CD4-positive, alpha-beta T cell treated with Interleukin-15 for 4 hours (primary cell): ENCODE results near the gene MSH2.

ENCODE experiments used
- DNase-seq: peaks from one replicate; pipeline ENCODE4 v3.0.0-alpha.2; 2020; ENCODE audit warnings: low spot score

The MSH2 gene

DNA sequence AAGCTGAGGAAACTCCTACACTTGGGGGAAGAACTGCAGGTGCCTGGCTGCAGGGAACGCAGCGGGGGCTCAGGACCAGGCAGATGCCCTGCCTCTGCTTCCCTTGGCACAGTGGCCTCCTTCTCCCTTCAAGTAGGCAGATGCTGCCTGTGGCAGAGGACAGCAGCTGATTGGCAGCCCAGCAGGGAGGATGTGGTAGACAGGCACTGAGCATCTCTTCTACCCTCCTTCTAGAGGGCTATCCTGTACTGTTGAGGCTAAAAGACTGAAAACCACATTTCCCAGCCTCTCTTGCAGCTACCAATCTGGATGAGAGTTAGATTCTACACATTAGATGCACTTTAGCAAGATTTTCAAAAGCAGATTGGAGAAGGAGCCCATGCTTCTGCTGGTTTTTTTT is 105.7 kb downstream of the MSH2 start:
- DNase-seq, result no peak

DNA sequence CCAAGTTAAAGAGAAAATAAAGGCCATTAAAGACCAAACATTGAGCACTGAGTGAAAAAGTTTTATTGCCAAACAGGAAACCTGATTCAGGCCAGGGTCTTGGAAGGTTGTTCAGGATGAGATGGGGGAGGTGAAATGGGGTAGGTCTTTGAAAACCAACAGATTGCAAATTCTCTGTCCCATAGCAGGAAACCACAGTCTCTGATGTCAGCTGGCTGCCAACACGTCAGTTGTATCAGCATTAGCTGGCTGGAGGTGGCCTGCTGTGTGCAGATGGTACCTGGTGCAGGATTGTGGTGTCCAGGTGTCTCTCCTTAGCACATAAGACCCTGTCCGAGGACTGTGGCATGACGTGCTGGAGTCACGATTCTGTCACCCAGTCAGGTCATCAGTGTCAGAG is 106.3 kb downstream of the MSH2 start:
- DNase-seq, result no peak

DNA sequence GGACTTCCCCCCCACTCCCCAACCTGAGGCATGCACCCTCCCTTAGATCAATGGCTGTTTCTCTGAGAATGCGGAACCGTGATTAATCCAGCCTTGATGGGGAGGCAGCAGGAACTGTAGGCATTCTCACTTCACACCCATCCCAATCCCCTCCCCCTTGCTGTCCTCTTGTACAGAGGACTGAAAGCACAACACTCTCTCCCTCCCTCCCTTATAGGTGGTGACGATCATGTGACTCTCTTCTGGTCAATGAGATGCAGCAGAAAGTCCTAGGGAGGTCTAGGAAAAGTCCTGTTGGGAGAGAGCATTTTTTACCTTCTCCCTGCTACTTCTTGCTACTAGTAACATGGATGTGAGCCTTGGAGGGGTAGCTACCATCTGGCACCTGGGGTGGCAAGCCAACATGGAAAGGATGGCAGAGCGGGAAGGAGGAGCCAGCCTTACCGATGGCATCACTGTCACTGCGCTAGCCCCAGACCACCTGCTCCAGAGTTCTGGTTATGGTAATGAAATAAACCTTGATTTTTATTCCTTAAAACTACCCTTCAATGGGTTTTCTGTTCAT is 106.9 kb downstream of the MSH2 start:
- DNase-seq, result no peak

DNA sequence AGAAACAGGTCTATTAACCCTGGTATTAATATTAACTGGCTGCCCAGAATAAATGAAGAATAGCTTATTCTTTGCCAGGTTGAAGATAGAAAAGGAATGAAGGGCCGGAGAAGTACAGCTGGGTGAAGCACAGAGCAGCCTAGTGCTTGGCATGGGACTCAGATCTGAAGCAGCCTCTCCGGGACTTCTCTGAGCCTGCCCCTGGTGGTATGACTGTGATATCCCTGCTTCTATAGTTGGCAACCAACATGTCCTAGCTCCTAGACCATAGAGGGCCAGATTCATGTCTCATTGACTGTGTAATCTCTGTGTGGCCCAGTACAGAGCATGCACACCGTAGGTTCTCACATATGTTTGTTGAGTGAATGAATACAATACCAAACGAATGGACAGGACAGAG is 107.8 kb downstream of the MSH2 start:
- DNase-seq, result no peak

DNA sequence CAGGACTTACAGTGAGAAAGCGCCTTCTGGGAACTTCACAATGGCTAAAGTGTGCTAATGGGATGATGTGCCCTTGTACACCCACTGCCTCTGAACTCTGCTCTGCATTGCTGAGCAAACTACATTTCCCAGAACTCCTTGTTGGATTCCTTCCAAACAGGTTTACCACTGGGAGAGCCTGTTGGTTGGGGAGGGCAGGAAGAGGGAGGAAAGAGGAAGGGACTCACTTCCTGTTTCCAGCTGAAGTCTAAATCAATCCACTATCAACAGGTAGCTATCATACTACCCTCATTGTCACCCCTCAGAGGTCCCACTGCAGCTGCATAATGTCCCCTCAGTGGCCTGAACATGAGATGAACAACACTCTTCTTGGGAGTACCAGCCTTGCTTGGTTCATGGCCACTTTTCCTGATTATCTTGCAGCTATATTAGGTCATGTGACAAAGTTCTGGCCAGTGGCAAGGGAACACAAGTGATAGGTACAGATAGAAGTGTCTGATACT is 109.7 kb downstream of the MSH2 start:
- no peak for DNase-seq

DNA sequence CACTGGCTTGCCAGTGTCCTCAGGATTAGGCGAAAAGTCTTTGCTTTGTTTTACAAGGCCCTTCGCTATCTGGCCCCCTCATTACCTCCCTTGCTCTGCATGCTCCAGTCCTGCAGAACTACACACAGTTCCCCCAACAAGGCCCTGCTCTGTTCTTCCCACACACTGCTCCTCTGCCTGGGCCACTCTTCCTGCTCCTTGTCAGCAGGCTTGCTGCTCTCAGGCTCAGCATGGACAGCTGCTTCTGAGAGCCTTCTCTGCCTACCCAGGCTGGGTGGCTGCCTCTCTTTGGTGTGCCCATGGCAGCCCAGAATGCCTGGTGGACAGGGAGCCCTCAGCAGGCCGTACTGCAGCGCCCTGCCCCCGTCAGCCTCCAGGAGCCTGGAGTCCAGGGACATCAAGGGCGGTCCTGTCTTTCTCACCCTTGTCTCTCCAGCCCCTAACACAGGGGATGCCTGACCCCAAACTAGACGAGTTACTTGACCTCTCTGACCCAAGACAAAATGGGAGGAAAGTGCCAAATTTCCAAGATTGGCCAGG is 111.1 kb downstream of the MSH2 start:
- no peak for DNase-seq

DNA sequence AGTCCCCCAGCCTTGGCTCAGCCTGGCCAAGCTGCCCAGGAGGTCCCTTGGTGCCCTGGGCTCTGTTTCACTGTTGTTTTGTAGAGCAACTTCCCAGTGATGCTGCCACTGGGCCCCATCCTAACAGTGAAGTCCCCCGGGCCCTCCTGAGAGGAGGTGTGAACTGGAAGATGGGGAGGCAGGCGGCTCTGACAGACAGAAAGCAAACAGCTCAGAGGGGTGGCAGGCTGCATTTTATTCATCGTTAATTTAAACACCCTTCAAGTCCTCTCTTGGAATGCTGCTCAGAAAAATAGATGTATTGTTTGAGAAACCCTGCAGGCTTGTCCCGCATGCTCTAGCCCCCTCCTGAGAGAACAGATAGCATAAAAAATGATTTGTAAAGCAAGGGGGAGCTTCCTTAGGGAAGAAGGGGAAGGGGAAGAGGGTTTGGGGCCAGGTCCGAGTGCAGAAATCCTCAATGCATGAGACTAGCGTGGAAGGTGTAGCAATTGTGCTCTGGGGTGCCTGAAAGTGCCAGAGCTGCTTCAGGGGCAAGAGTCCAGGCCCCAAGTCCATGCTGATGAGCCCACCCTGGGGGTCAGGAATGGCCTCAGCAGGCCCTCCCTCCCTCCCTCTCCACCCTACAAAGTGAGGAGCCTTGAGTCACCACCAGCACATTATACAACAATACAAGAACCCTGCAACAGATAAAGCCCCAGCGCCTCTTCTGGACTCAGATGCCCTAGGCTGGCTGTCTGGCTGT is 113.6 kb downstream of the MSH2 start:
- DNase-seq, result no peak

DNA sequence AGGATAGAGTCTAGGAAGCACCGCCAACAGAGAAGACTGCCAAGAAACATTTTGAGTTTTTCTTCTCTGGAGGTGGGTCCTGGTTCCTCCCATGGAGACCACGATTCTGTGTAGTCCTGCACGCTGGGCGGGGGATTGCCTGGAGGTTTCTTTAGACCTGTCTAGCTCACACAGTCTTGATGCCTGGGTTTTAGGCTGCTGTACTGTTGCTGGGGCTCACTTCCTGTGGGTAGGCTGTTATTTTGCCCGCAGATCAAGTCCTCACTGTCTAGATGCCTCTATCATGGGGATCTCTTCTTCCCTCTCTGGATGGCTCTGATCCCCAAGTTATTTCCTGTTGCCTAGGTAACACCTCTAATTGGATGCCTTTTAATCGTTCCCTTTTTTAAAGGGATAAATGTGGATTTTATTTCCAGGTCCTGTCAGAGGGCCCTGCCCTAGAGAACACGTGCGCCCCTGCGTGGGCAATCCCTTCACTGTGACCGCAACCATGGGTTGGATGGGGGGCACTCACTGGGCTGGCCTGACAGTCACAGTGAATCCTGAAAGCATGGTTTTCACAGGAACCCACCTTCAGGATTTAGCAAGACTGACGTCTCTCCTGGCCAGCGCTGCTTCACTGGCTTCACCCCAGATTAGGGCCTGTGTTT is 115.7 kb downstream of the MSH2 start:
- DNase-seq, result no peak

DNA sequence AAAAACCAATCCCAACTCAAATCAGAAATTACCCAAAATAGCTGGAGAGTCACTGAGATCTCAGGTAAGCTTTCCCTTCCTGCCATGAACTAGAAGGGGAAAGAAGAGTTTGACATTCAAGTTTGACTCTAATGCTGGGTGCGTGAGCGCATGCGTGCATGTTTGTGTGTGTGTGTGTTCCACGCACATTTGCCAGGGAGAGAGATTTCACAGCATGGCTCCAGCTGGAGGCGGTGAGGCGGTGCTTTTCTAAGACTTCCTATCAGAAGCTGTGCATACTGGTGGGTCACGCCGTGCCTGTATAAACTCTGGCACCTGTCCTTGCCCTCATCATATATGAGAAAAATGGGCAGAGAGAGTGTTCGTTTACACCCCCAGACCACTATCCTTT is 116.2 kb downstream of the MSH2 start:
- no peak for DNase-seq

DNA sequence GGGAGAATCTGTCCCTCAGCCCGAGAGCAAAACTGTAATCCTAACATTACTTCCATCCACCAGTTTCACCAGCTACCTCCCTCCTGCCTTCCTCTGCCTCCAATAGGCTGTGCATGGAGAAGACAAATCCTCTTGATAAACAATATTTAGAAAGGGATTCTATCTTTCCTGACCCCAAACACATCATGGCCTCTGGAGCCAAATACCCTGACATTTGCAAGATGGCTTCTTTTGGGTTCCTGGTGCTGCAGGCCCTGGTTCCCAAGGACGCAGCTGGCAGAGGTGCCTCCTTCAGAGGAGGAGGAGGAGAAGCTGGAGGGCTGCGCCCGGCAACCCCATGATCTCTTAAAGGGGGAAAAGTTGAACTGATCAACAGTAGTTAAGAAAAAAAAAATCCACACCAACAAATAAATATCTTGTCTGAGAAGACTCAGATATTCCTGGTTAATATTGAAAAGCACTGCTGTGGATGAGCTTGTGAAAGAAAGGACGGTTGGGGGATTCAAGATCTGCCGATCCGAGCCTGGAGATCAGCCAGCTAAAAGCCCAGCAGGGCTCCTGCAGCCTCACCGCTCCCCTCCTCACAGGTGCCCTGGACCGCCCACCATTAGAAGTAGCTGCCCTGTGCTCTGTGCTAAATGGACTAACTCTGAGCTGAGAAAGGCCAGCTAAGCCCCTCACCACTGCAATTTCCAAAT is 116.8 kb downstream of the MSH2 start:
- DNase-seq, result no peak

DNA sequence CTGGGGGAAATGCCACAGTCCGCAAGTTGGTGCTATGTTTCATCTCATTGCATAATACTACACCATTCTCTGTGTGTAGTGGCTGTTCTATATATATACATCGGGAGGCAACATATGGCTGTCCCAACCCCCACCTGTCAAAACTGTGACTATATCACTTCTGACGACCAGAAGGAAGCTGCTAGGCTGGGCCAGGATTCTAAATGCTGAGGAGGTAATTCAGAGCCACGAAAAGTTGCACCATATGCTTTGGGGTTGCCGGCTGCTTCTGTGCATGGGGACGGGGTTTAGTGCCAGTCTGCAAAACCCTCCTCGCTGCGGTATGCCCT is 117.3 kb downstream of the MSH2 start:
- DNase-seq, result no peak

DNA sequence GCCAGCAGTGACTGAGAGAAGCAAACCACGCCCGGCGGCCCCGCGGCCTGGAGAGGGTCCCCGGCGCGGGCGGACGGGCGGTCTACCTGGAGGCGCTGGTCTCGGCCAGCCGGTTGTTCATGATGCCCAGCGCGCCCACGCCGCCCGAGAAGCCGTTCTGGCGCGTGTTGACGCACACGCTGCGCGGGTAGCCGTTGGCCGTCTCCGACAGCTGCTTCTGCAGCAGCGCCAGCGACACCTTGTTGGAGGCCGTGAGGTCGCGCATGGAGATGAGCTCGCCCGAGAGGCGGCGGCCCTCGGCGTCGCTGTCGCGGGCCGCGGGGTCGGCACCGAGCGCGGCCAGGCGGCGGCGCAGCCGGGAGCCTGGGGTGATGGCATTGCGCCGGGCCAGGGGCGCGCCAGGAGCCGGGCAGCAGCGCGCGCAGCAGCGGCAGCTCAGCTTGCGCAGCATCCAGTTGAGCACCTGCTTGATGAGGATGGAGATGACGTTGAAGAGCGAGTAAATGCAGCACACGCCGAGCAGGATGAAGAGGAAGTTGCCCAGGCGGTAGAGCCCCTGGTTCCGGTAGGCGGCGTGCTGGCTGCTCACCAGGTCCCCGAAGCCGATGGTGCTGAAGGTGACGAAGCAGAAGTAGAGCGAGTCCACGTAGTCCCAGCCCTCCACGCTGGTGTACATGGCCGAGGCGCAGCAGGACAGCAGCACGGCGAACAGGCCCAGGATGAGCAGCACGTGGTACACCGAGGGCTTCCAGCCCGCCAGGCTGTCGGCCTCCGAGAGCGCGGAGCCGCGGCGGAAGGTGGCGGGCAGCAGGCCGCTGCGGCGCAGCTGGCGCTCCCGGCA is 118.1 kb downstream of the MSH2 start:
- peak; percentile 69 for DNase-seq

DNA sequence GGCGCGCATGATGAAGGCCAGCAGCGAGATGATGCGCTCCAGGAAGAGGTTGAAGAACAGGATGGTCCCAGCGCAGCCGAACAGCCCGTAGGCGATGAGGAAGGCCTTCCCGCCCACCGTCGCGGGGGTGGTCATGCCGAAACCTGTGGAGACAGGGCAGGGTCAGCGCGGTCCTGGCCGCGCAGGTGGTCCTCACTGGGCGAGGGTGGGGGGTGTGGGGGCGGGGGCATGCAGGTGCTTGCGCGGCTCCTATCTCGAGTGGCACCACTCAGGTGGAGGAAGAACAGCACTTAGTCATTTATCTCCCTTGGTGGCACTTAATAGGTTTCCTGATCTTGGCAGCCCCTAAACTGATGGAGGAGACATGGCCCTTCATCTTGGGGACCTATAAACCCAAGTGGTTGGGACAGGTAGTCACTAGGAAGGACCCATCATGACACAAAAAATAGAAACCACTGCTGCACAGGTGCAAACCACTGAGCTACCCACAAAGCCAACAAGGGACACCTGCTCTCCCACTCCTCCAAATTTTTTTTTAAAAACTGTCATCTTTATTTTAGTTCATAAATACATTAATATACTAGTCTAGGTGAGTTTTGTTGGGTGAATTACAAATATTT is 118.8 kb downstream of the MSH2 start:
- DNase-seq, result no peak

DNA sequence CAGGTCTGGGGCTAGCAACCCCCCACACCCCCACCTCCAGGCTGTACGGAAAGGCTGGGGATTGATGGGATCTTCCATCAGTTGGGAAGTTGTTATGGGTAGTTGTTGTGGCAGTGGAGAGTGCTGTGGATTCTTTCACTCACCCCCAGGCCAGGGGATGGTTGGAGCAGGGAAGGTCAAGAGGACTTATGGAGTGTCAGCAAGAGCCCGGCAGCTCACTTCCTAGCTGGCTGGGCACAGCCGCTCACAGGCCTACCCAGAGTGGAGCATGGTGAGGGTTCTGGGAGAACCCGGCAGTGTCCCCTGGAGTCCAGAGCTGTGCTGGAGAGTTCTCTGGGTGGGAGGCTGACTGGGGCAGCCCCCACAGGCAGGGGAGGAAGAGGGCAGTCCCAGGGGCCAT is 122.2 kb downstream of the MSH2 start:
- DNase-seq, result no peak

DNA sequence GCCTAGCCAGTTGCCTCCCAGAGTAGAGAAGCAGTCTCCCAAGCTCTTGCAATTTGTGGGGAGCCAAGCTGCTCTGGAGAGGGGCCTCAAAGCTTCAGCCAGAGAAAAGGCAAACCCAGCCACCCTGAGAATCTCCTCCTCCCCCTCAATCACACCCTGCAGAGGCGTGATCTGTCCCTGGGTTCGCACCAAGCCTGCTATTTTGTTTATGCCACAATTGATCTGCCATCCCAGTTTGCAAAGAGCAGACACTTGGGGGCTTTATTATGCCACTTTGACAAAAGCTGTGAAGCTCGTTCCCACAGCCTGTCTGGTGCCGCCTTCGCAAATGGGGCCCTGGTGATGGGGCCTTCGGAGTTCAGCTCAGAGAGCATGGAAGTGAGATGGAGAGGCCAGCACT is 125.5 kb downstream of the MSH2 start:
- no peak for DNase-seq

DNA sequence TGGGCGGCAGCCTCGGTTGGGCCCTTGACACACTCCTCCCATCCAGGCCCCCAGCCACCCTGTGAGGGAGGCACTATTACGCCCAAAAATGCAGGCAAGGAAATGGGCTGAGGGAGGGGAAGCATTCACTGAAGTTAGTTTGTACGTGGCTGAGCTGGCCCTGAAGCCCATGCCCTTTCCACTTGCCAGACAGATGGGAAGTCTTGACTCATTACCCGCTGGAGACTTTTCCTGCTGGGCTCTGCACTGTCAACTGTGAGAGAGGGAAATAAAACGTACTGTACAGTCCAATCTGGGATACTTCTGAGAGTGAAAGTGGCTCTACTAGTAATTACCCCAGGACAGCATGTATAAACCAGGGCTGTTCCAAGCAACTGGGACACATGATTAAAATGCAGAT is 125.9 kb downstream of the MSH2 start:
- DNase-seq, result no peak

DNA sequence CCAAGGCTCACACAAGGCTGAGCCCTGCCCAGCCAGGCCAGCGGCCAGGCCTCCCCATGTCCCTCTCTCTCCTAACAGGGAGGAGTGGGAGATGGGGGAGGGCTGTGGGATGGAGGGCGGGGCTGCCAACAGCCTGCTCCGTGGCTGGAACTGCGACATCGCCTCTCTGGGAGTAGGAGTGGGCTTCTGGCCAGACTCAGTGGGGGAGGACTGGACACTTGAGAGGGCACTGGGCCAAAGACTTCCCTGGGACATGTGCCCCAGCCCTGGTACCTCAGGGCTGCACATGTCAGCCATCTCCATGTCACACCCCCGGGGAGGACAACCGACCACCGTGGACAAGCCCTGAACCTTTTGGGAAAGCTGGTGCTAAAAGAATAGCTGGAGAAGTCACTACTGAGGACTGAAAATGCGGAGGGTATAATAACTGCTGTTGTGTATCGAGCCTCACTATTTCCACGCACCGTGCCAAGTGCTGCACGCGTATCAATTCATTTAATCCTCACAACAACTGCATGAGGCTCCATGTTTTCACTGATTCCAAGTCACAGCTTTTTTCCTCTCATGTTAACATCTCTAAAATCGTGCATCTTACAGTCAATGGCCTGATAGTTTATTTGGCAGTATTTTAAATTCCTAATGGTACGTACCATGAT is 127.3 kb downstream of the MSH2 start:
- DNase-seq, result no peak

DNA sequence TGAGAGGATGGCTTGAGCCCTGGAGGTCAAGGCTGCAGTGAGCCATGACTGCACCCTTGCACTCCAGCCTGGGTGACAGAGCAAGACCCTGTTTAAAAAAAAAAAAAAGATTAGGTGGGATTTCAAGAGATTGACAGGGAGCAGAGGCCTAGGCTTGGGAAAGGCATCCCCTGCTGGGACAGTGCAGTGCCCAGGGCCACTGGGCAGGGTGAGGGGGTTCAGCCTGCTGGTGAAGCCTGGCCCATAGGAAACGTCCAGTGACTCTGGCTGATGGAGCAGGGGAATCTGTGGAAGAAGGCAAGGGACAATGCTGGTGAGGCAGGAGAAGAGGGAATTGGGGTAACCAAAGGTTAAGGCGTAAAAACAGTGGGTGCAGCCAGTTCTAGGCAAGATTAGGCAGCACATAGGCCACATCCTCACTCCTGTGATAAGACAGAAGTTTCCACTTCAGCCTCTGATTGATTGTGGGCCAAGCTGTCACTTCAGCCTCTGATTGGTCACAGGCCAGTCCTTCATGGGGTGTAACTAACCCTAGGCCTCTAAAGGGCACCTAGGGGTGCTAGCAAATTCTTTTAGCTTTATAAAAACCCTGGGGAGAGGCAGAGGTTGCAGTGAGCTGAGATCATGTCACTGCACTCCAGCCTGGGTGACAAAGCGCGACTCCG is 128.6 kb downstream of the MSH2 start:
- DNase-seq, result no peak
